Stimulated activated CD8-positive, alpha-beta memory T cell treated with anti-CD3 and anti-CD28 coated beads, Interleukin-4, amount 100 ng/mL, for 24 hours (primary cell): ENCODE results near the gene DBNDD1.
"Not testable (repeated sequence)": the region's sequence is repeated elsewhere in the genome, so short reads cannot be mapped to it uniquely, and the experiment has no call there.

ENCODE experiments used
- DNase-seq: peaks from one replicate; pipeline ENCODE4 v3.0.0-alpha.2; 2020; ENCODE audit warnings: low read depth

DBNDD1 gene, protein sequence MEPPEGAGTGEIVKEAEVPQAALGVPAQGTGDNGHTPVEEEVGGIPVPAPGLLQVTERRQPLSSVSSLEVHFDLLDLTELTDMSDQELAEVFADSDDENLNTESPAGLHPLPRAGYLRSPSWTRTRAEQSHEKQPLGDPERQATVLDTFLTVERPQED

DNA sequence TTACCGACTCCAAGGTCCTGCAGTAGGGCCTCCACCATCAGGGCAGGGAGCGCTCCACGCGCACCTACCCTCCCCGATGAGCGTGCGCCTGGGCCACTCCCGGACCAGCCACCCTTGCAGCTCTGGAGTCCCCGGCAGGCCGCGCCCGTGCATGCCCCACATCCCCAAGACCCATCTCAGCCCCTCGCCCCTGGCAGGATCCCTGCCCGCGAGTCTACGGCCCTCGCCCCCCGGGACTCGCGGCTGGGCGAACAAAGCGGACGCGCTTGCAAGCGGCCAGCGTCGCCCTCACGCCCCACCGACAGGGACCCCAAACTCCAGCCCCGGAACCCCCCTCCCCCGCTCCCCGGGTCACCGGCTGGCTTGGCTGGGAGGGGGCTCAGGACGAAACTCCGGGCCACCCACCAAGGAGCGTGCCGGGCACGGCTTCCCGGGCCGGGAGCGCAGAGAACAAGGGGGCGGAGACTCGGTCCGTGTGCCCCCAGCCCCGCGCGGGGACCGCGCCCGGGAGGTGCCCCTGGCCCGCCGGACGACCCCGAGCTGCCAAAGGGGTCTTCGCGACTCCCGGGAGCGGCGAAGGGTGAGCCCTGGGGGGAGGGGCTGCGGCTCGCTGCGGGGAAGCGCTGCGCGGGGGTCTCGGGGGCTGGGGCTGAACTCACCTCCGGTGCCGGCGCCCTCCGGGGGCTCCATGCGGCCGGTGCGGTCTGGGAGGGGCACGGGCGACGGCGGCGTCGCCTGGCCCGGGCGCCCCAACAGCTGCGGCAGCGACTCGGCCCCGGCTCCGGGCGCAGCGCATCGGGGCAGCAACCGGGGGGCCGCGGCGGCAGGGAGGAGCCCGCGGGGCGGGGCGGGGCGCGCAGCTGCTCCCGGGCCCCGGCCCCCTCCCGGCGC is at the start of gene DBNDD1:
TSS of gene DBNDD1 (minus strand) at position 805 of the 891 bp plus-strand sequence. CDS start at position 690, 115 bp downstream.
- DNase-seq = no peak

DNA sequence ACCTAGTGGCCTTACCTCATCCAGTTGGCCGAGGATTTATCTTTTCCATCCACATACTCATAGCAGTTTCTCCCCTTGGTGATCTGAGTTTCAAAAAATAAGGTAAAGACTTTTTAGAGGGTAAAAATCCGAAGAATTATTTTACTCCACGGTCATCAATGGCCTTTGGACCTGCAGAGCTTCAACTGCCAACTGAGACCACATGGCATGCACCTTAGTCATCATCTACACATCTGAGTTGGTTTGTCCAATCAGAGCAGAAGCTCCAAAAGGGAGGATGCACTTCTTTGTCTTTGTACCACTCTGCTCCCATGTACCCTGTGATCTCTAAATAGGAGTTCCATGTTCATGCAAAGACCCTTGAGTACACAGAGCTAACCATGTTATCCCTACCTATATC is 42.2 kb upstream of the DBNDD1 start:
- DNase-seq = no peak

DNA sequence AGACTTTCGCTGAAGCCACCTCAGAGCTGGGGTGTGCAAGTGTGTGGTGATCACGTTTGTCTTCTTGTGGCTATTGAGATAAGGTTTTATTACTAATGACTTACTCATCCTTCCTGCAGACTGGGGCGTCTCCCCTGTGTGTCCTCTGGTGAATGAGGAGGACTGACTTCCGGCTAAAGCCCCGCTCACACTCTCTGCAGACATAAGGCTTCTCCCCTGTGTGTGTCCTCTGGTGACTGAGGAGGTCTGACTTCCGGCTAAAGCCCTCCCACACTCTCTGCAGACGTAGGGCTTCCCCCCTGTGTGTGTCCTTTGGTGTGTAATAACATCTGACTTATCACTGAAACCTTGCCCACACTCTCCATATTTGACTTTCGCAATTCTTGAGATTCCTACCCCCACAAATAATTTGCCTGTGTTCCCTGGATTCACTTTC is 38.5 kb upstream of the DBNDD1 start:
- DNase-seq = no peak

DNA sequence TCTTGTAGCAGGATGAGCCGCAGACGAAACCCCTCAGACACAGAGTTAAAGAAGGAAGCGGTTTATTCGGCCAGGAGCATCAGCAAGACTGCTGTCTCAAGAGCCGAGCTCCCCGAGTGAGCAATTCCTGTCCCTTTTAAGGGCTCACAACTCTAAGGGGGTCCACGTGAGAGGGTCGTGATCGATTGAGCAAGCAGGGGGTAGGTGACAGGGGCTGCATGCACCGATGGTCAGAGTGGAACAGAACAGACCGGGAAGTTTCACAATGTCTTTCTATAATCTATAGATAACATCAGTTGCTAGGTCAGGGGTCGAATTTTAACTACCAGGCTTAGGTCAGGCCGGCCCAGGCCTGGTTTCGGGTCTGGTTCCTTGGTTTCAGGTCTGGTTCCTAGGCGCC is 37.3 kb upstream of the DBNDD1 start:
- DNase-seq = not testable (repeated sequence)

DNA sequence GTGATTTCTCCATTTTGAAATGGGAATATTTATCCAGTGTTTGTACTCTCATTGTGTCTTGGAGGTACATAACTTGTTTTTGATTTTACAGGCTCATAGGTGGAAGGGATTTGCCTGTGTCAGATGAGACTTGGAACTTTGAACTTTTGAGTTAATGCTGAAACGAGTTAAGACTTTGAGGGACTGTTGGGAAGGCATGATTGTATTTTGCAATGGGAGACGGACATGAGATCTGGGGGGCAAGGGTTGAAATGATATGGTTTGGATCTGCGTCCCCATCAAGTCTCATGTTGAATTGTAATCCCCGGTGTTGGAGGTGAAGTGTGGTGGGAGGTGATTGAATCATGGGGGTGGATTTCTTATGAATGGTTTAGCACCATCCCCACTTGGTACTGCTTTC is 36.1 kb upstream of the DBNDD1 start:
- DNase-seq = no peak

DNA sequence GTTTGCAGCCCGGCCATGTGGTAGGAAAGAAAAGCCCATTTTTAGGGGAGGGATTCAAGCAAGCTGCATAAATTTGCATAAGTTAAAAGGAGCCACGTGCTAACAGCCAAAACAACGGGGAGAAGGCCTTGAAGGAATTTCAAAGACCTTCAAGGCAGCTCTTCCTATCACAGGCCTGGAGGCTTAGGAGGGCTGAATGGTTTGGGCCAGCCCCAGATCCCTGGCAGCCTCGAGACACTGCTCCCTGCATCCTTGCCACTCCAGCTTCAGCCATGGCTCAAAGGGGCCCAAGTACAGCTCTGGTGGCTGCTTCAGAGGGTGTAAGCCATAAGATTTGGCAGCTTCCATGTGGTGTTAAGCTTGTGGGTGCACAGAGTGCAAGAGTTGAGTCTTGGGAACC is 35.3 kb upstream of the DBNDD1 start:
- no peak for DNase-seq

DNA sequence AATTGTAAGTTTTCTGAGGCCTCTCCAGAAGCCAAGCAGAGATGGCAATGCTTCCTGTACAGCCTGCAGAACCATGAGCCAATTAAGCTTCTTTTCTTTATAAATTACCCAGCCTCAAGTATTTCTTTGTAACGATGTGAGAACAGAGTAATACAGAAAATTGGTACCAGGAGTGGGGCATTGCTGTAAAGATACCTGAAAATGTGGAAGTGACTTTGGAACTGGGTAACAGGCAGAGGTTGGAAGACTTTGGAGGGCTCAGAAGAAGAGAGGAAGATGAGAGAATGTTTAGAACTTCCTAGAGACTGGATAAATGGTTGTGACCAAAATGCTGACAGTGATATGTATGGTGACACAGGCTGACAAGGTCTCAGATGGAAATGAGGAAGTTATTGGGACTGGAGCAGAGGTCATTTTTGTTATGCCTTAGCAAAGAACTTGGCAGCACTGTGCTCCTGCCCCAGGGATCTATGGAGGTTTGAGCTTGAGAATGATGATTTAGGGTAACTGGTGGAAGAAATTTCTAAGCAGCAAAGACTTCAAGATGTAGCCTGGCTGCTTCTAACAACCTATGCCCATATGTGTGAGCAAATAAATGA is 34.7 kb upstream of the DBNDD1 start:
- DNase-seq = no peak

DNA sequence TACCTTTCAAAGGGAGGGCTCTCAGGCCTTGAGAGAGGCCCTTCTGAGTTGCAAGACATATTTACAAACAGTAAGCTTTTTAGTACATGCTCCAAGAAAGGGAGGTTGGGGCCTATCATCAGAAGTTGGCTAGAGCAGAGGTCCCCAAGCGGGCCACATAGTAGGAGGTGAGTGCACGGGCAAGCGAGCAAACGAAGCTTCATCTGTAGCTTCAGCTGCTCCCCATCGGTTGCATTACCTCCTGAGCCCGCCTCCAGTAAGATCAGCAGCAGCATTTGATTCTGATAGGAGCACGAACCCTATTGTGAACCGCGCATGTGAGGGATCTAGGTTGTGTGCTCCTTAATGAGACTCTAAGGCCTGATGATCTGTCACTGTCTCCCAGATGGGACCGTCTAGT is 31.7 kb upstream of the DBNDD1 start:
- no peak for DNase-seq

DNA sequence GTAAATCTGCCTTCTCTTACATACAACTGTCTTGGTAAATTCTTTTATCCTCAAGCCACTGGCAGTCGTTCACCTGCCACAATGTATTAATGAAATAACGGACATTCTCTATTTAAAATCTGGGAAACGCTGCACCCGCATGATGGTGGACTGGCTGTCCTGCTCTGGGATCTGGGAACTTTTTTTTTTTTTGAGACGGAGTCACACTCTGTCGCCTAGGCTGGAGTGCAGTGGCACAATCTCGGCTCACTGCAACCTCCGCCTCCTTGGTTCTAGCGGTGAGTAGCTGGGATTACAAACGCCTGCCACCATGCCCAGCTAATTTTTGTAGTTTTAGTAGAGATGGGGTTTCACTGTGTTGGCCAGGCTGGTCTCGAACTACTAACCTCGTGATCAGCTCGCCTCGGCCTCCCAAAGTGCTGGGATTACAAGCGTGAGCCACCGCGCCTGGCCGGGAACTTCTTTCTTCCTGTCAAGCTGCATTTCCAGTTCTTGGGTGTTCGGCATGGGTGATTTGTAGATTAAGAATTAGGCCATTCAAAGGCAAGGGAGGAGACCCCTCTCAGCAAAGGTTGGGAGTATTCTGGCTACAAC is 29.6 kb upstream of the DBNDD1 start:
- DNase-seq = no peak

DNA sequence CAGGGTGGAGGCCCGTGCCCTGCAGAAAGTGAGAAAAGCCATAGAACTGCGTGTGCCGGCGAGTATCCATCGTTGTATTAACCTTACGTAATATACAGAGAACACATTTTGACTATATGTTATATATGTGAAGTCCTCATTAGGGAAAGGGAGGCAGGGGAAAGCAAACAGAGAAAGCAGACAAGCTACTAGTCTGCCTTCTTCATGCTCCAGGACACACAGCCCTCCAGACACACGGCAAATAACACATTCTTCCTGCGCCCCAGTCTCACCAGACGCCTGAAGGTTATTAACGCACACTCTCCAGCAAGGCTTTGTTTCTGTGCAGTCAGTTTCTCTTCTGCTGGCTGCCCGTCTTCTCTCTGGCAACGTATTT is 29.1 kb upstream of the DBNDD1 start:
- DNase-seq = no peak

DNA sequence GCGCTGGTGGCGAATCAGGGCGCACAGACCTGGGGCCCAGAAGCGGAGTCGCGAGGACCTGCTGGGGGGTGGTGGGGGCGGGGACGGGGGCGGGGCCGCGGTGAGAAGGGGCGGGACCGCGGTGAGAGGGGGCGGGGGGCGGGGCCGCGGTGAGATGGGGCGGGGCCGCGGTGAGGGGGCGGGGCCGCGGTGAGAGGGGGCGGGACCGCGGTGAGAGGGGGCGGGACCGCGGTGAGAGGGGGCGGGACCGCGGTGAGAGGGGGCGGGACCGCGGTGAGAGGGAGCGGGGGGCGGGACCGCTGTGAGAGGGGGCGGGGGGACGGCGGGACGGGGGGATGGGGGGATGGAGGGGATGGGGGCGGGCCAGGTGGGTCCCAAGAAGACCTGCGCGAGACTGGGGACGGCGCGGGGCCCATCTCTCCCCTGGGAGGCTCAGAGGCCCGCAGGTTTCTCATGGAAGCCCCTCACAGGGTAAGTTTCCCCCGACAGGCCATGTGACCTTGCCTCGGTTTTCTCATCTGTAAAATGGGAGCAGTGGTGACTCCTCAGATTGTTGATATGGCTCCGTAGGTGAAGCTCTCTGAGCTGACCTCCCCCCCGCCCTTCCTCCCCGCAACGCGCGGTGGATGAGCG is 28.6 kb upstream of the DBNDD1 start:
- DNase-seq = no peak

DNA sequence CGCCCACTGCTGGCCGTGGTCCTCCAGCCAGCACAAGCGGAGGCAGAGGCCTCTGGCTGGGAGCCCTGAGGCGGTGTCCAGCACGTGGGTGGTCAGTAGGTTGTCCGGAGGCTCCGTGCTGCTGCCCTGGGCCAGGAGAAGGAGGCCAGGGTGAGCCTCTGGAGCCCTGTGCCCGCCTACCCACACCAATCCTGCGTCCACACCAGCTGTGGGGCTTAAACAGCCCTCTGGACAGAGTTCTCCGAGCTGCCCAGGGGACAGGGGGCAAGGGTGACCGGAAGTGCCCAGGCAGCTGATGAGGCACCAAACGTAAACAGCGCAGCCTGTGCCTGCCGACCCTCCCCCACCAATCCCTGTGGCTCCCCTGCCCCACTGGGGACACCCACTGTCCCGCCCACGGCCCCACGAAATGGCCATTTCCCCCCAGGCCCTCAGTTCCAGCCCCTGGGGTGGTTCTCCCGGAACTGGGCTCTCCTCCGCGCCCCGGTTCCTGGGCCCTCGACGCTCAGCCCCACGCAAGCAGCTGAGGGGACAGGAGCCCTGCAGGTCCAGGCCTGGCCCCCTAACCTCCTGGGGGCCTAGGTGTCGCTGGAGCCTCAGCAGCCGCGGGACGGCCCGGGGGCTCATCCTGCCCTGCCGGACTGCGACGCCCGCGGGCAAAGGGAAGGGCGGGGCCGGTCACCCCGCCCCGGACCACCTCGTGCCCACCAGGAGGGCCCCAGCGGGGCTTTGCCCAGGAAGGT is 27.9 kb upstream of the DBNDD1 start:
- no peak for DNase-seq

DNA sequence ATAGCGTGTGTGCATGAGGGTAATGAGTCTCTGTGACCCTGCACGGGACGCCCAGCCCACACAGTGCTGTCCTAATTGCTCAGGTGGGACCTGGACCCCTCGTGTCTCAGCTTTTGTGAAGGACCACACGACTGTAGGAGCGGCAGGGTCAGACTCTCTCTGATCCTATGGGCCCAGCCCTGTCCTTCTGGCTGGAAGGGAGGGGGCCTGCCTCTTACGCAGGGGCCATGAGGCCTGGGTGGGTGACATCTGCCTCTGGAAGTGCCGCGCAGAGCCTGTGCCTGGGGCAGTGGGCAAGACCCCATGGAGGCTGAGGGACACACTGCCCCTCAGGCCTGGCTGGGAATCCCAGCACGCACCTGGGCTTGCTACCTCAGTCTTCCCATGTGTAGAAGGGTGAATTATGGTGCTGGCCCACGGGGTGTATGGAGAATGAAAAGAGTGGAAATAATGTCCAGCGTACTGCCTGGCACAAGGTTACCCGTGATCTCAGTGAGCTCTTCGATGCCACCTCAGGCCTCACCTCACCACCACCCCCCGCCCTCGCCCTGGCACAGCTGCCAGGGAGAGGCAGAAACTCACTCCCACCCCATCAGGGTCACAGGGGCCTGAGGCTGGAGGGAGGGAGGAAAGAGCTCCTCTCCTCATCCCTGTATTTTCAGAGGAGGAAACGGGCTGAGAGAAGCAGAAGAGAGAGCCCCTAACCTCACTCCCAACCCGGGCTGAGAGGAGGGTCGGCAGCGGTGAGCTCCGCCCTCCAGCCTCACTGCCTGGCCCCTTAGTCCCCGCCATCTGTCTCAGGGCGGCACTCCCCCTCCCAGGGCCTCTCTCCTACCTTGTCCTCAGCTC is 27.1 kb upstream of the DBNDD1 start:
- no peak for DNase-seq

DNA sequence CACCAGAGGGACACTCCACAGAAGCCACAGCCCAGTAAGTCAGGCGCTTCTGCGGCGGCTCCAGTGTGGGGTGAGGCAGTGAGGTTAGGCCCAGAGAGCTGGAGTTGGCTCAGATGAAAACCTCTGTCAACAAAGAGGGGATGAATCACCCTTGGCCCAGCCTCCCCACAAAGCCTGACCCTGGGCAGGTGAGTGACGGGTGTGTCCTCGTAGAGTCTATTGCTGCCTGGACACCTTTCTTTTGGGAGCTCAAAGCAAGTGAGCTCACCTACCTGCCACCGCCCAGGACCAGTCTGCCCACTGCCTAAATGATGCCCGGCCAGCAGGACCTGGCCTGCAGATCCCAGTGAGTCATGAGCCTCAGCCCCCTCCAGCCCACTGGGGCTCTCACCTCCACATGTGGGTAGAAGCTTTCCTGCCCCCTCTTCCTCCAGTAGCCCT is 24.9 kb upstream of the DBNDD1 start:
- no peak for DNase-seq

DNA sequence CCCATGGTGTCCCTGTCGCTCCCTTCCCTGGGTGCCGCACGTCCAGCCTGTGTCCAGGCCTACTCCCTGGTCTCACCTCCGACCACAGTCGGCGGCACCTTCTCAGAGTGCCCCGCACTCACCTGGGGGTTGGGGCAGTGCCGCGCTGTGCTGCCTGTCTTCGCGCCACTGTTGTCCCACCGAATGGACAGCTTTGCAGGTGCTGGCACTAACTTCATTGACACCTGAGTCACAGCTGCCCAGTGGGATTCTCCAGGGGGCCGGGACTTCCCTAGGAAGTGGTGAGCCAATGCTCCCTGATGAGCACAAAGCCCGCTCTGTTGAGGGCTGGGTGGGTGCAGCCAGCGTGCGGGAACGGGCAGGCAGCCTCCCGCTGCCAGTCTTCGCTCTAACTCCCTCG is 24.3 kb upstream of the DBNDD1 start:
- DNase-seq = no peak

DNA sequence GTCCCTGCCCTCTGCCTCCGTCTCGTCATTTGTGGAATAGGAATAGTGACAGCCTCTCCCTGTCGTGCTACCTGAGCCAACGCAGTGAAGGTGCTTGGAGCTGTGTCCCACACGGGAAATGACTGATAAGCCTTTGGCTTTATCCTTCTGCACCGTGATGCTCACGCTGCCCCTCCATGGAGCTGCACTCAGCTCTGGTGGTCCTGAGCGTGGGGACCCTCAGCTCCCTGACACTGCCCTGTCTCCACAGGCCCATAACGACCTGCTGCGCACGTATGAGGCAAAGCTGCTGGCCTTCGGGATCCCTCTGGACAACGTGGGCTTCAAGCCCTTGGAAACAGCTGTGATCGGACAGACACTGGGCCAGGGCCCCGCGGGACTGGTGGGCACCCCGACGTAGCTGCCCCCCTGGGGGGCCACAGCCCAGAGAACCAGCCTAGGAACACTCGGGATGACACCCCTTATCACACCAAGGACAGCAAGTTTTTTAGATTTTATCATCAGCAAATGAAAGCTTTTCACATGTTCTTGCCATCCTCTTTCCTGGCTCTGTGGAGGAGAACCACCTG is 23.8 kb upstream of the DBNDD1 start:
- no peak for DNase-seq

DNA sequence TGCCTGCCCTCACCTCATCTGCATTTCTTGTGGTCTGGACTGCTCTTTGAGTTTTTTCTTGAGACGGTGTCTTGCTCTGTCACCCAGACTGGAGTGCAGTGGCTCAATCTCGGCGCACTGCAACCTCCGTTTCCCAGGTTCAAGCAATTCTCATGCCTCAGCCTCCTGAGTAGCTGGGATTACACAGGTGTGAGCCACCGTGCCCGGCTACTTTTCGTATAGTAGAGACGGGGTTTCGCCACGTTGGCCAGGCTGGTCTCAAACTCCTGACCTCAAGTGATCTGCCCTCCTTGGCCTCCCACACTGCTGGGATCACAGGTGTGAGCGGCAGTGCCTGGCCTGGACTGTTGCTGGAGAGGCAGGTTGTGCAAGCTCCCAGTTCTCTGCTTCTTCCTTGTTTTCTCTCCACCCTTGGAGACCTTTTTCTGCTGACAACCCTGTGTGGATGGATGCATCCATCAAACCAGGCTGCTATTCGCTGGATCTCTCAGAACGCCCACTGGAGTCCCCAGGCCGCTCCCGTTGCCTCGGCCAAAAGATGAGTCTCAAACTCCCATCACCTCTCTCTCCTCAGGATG is 22.7 kb upstream of the DBNDD1 start:
- DNase-seq = no peak

DNA sequence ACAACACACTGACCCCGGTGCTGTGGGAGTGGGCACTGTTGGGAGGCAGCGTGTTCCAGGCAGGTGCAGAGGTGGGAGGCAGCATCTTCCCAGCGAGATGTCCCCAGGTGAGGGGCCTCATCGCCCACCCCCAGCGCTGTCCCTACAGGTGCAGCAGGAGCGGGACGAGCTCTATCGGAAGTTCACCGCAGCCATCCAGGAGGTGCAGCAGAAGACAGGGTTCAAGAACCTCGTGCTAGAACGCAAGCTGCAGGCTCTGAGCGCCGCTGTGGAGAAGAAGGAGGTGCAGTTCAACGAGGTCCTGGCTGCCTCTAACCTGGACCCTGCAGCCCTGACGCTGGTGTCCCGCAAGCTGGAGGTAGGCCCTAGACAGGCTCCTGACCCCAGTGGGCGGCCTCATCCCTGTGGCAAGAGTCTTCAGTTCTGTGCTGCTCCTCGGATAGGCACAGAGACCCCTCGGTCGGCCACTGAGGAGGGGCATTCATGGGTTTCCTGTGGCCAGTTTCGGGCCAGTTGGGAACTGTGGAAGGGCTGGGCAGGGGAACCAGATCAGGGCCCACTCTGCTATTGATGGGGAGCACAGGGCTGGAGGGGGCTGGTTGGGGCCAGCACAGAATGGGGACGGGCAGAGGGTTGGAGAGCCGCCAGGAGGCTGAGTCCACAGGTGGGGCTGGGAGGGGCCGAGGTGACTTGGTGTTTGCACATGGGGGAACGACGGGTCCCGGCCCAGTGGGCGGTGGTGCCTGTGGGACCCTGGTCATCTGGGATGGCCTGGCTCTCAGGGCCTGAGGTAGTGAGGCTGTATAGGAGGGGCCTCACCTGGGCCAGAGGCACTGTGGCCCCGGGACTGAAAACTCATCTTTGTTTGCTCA is 21.1 kb upstream of the DBNDD1 start:
- DNase-seq = no peak

DNA sequence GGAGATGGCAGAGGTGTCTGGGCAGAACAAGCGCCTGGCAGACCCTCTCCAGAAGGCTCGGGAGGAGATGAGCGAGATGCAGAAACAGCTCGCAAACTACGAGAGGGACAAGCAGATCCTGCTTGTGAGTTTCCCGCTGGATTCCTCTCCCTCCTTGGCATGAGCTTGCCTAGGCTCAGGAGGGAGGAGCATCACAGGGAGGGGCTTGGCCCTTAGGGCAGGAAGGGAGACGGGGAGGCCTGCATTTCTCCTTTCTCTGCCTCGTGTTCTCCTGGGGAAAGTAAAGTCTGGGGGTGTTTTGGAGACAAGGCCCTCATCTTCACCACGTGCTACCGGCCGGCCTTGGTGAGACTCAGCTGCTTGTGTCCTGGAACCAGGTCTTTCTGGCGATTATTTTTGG is 18.0 kb upstream of the DBNDD1 start:
- no peak for DNase-seq
